Measurements from ENCODE around the gene SNAI3. TPM values are rescaled to one million over a fixed set of nuclear protein-coding genes. Genes with fewer than 3 reads are reported as not detected.

The SNAI3 gene
- total RNA-seq, 1 donor from 2014 or later = 2.7 TPM

DNA sequence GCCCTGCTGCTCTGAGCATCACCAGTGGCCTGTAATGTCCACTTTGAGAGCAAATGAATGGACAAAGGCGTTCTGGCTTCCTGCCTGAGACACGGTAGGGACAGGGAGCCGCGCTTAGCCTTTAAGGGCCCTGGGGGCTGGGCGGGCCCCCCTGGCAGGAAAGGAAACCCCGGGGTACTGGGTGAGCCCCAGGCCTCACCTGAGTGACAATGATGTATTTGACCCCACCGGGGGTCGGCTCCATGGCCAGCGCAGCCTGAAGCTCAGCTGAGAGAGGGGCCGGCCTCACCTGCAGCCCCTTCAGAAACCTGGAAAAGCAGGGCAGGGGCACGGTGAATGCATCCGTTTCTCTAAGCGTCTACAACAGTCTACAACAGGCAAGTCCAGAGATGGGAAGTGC lies 33.2 kb downstream of the SNAI3 start:
- Mint-ChIP-seq H3K4me3 (no peak overlapping the region), H3K27me3 (no peaks in the 10 kb centered on the region), H3K9me3 (no peaks in the 10 kb centered on the region), H3K4me1 (peaks cover 33% of the 10 kb centered on the region), H3K36me3 (ENCODE audit: low read depth) (peaks cover 42% of the 10 kb centered on the region), H3K27ac (peak overlapping the region; percentile 12)
- no peak for ATAC-seq (ENCODE audit: low read depth)
- ChIA-PET CTCF (no interaction called here), POLR2A (interaction anchor here (0.7 to 4.2 kb wide), 3 partner anchors 10 to 51 kb away, joined by 3 to 31 read pairs (median 3); partner anchors contain the start of gene MVD)
- no peak for DNase-seq
- intact Hi-C loops (cut with micrococcal nuclease) = loop anchor here (5.0 kb wide), 2 partner anchors 204 to 314 kb away; partner anchors contain the start of genes GALNS and TRAPPC2L
- TF ChIP-seq, protein P1, sequence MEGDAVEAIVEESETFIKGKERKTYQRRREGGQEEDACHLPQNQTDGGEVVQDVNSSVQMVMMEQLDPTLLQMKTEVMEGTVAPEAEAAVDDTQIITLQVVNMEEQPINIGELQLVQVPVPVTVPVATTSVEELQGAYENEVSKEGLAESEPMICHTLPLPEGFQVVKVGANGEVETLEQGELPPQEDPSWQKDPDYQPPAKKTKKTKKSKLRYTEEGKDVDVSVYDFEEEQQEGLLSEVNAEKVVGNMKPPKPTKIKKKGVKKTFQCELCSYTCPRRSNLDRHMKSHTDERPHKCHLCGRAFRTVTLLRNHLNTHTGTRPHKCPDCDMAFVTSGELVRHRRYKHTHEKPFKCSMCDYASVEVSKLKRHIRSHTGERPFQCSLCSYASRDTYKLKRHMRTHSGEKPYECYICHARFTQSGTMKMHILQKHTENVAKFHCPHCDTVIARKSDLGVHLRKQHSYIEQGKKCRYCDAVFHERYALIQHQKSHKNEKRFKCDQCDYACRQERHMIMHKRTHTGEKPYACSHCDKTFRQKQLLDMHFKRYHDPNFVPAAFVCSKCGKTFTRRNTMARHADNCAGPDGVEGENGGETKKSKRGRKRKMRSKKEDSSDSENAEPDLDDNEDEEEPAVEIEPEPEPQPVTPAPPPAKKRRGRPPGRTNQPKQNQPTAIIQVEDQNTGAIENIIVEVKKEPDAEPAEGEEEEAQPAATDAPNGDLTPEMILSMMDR (IDR thresholded peaks at IDR 0.05) = no peak

DNA sequence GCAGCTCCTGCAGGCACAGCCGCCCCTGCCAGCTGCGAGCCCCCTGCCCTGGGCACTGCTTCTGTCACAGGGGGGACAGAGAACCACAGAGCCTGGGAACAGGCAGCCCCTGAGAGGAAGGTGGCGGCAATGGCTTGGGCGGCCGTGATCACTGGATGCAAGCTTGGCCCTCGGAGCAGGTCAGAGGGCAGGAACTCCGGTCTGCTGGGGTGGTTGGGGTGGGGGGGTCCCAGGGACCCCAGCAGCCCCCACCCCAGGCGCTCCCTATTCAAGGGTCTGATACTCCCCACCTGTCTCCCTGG lies 33.6 kb downstream of the SNAI3 start:
- Mint-ChIP-seq H3K36me3 (ENCODE audit: low read depth) (peaks cover 42% of the 10 kb centered on the region), H3K9me3 (no peaks in the 10 kb centered on the region), H3K4me1 (peaks cover 36% of the 10 kb centered on the region), H3K27me3 (no peaks in the 10 kb centered on the region), H3K4me3 (no peak overlapping the region), H3K27ac (no peak overlapping the region)
- ChIA-PET POLR2A (interaction anchor here (0.5 to 4.2 kb wide), 7 partner anchors 8 to 872 kb away, joined by 3 to 31 read pairs (median 4); partner anchors contain the start of gene MVD), CTCF (interaction anchor here (1.2 kb wide), 1 partner anchor 19 kb away, joined by 3 read pairs; no protein-coding TSS in a partner anchor)
- intact Hi-C loops (cut with micrococcal nuclease) = loop anchor here (5.0 kb wide), 2 partner anchors 205 to 315 kb away; partner anchors contain the start of genes GALNS and TRAPPC2L
- DNase-seq = no peak
- ATAC-seq (ENCODE audit: low read depth) = no peak
- TF ChIP-seq, protein P1 (IDR thresholded peaks at IDR 0.05) = no peak

DNA sequence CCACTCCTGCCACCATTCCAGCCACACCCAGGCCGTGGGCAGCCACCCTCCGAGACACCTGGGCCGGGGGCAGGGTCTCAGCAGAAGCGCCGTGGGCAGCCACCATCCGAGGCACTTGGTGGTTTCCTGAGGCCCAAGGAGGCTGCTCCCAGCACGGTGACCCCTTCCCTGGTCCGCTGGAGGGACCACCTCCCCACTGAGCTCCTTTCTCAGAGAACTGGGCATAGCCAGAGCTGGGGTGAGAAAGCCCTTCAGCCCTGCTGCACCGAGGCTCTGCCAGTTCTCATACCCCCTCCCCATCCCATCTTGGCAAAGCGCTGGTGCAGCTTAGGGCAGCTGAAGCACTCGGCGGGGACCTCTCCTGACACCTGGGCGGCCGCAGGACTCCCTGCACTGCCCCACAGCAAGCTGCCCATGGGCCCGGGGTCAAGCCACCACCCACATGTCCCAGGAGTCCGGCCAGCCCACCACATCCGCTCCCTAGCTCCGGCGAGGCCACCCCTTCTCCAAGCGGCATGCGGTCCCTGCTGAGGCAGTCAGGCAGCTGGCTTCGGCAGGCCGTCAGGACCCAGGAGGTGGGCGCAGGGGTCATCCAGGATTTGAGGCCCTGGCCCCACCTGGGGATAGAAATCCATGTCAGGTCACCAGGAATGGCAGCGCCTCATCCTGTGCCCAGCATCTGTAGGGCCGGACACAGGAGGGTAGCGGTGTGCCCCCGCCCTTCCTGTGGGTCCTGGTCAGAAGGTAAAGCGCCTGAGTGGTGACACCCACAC lies 34.1 kb downstream of the SNAI3 start:
- ATAC-seq (ENCODE audit: low read depth) = no peak
- H3K9me3 Mint-ChIP-seq = no peaks in the 10 kb centered on the region
- peak overlapping the region; percentile 93 for H3K27ac Mint-ChIP-seq
- POLR2A ChIA-PET = interaction anchor here (0.5 to 6.4 kb wide), 11 partner anchors 9 to 872 kb away, joined by 3 to 102 read pairs (median 5); partner anchors contain the start of genes IL17C and MVD
- intact Hi-C loops (cut with micrococcal nuclease) = loop anchor here (1.0 to 5.0 kb wide), 15 partner anchors 11 to 701 kb away; partner anchors contain the start of genes BANP, CDT1, CTU2 and GALNS
- peaks cover 42% of the 10 kb centered on the region for H3K36me3 Mint-ChIP-seq (ENCODE audit: low read depth)
- CTCF ChIA-PET = interaction anchor here (0.8 to 1.2 kb wide), 2 partner anchors 19 to 57 kb away, joined by 3 read pairs; no protein-coding TSS in a partner anchor
- peak overlapping the region; percentile 93 for H3K4me3 Mint-ChIP-seq
- TF ChIP-seq, protein P1 (IDR thresholded peaks at IDR 0.05) = no peak
- H3K27me3 Mint-ChIP-seq = no peaks in the 10 kb centered on the region
- no peak for DNase-seq
- H3K4me1 Mint-ChIP-seq = peaks cover 38% of the 10 kb centered on the region

DNA sequence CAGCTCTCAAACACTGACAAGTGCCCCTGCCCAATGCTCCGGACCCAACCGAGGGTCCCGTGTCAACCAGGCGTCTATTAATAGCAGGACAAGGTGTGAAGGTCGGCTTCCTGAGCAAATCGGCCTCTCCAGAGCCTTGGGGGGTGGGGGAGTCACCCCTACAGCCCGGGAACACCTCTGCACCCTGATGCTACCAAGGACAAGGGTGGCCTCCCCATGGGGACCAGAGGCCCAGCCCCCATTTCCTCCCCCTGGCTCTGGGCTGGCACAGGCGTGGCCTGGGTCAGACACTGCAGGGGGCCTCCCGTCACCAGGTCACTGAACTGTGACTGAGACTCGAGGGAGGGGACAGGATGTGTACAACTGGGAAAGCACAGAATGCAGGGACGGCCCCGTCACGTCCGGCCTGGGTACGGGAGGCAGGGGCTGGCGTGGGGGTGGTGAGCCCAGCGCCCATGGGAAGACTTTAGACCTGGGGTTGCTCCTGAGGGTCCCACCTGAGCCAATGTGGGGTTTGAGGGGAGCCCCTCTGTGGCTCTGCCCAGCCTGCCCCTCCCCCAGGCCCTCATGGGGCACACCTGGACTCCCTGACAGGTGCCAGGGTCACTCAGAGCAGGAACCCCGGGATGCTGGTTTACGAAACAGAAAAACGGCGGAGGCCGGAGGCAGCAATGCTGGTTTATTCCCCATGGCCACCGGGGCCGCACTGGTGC lies 34.9 kb downstream of the SNAI3 start:
- intact Hi-C loops (cut with micrococcal nuclease) = loop anchor here (1.0 to 5.0 kb wide), 15 partner anchors 11 to 701 kb away; partner anchors contain the start of genes BANP, CDT1, CTU2 and GALNS
- TF ChIP-seq, protein P1 (IDR thresholded peaks at IDR 0.05) = no peak
- DNase-seq = peak; percentile 93
- Mint-ChIP-seq H3K4me3 (peak overlapping the region; percentile 93), H3K9me3 (no peaks in the 10 kb centered on the region), H3K27me3 (no peaks in the 10 kb centered on the region), H3K4me1 (peaks cover 44% of the 10 kb centered on the region), H3K36me3 (ENCODE audit: low read depth) (peaks cover 39% of the 10 kb centered on the region), H3K27ac (peak overlapping the region; percentile 93)
- CTCF ChIA-PET = interaction anchor here (0.8 to 1.2 kb wide), 2 partner anchors 18 to 57 kb away, joined by 3 read pairs; no protein-coding TSS in a partner anchor
- ATAC-seq (ENCODE audit: low read depth) = peak; percentile 85
- POLR2A ChIA-PET = interaction anchor here (0.6 to 6.4 kb wide), 13 partner anchors 9 to 205 kb away, joined by 3 to 102 read pairs (median 5); partner anchors contain the start of genes GALNS, IL17C, MVD and TRAPPC2L
